Fibroblast of the aortic adventitia (primary cell): ENCODE results near the gene NRG3. TPM values are rescaled to one million over a fixed set of nuclear protein-coding genes. Genes with fewer than 3 reads are reported as not detected.

Experiments used
- DNase-seq: peaks from one replicate; pipeline ENCODE4 v3.0.0-alpha.2; 2010; ENCODE audit warnings: low read depth
- H3K4me3 ChIP-seq: 2 replicates; pipeline ENCODE4 v1.5.1; 2011; ENCODE audit warnings: low read depth, mild to moderate bottlenecking, control low read depth, low read length, moderate library complexity
- CTCF ChIP-seq: IDR thresholded peaks from 2 replicates; pipeline ENCODE4 v1.5.1; 2011; ENCODE audit warnings: mild to moderate bottlenecking, low read length, control low read depth, inconsistent platforms; ENCODE audit not compliant: insufficient read depth
- total RNA-seq: library from RNA; depleted of rRNA; stranded (reverse); fragments of >200 nt; gene quantifications from 2 replicates; pipeline ENCODE4 v1.2.3, GENCODE V29; 2012; ENCODE audit warnings: low replicate concordance

The NRG3 gene
- total RNA-seq, 1 donor: not detected

DNA sequence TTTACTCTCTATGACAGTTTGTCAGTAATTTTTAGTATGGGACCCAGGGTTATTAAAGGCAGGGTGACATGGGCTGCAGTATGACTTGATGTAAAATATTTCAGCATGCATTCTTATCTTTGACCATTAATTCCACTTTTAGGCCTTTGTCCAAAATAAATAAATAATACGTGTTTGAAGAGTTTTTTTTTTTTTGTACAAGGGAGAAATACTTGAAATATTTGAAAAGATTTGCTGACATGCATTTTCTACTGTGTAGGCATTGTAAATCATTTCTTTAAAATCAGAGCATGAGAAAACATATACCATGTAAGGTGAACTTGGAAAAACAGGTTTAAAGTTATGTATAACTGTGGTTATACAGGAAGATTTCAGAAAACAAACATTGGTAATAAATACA, 23.5 kb downstream of the NRG3 start:
- DNase-seq: no peak
- no peak for TF ChIP-seq CTCF
- H3K4me3 ChIP-seq: no peak overlapping the region

GRCh38 chr10:81900989-81901388, 26.0 kb downstream of the NRG3 start:
- no peak overlapping the region for H3K4me3 ChIP-seq
- no peak for TF ChIP-seq CTCF

DNA sequence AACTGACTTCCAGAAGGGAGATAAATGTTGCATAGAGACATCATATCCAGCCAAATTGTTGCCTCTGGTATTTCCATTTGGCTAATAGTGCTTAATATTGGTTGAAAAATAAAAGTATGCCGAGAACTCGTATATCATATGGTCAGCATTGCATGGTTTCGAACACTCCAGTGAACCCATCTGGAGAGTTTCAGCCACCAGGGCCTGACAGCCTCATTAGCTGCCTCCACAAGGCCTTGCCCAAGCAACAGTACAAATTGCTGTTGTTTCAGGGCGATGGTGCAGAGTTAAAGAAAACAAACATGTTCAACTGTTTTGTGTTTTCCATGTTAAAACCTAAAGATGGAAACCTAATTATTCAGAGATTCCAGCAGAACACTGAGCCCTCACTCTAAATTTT, 28.5 kb downstream of the NRG3 start:
- no peak for TF ChIP-seq CTCF
- H3K4me3 ChIP-seq: no peak overlapping the region
- DNase-seq: no peak

More at GRCh38 chr10:81900989-81901388, 26.0 kb downstream of the NRG3 start:
- no peak for DNase-seq

GRCh38 chr10:81905161-81905560, 30.2 kb downstream of the NRG3 start:
- no peak for TF ChIP-seq CTCF
- no peak overlapping the region for H3K4me3 ChIP-seq
- no peak for DNase-seq

GRCh38 chr10:81909453-81909852, 34.5 kb downstream of the NRG3 start:
- no peak for TF ChIP-seq CTCF
- no peak overlapping the region for H3K4me3 ChIP-seq
- no peak for DNase-seq

- TF ChIP-seq CTCF: no peak
- H3K4me3 ChIP-seq: no peak overlapping the region
- no peak for DNase-seq
These were observed 36.3 kb downstream of the NRG3 start for GRCh38 chr10:81911328-81911727.

- no peak for TF ChIP-seq CTCF
- no peak for DNase-seq
- no peak overlapping the region for H3K4me3 ChIP-seq
These were observed 39.9 kb downstream of the NRG3 start for GRCh38 chr10:81914736-81915503.
